B cell (primary cell): ENCODE data around the gene NIPSNAP2.

Experiments used
- CTCF ChIP-seq: fragments of 200-600 bp; IDR thresholded peaks from one replicate; pipeline ENCODE4 v1.8.0; 2022; ENCODE audit warnings: antibody characterized with exemption, mild to moderate bottlenecking
- EZH2 ChIP-seq: IDR thresholded peaks from 2 replicates; pipeline ENCODE4 v1.6.1; 2012; ENCODE audit warnings: borderline replicate concordance, low read depth, mild to moderate bottlenecking, moderate library complexity, low read length; ENCODE audit not compliant: insufficient read depth, poor library complexity, severe bottlenecking

GRCh38 chr7:56009695-56010094 lies 45.3 kb downstream of the NIPSNAP2 start:
- TF ChIP-seq CTCF, result no peak
- no peak for TF ChIP-seq EZH2
